SJSA1 (cell line): ENCODE data around the gene CHN1. TPM values are rescaled to one million over a fixed set of nuclear protein-coding genes. Genes with fewer than 3 reads are reported as not detected.
A peak's percentile ranks its signal among the peaks of the same experiment; 100 is the strongest.

Experiments
- DNase-seq, 2 experiments: peaks; one replicate each; pipeline ENCODE4 v3.0.0-alpha.2; 2015 to 2020; ENCODE audit warnings: low spot score in 2 of 2, low read depth in 1 of 2
- H3K27ac ChIP-seq: fragments of 250-450 bp; sonication (Bioruptor Pico); 2 replicates; pipeline ENCODE4 v1.5.1; 2020; ENCODE audit warnings: mild to moderate bottlenecking, moderate library complexity
- H3K27me3 ChIP-seq: fragments of 250-450 bp; sonication (Bioruptor Pico); replicated peaks from 2 replicates; pipeline ENCODE4 v1.5.1; 2020; ENCODE audit warnings: mild to moderate bottlenecking, moderate library complexity
- H3K36me3 ChIP-seq: fragments of 250-450 bp; sonication (Bioruptor Pico); 2 replicates; pipeline ENCODE4 v1.5.1; 2020; ENCODE audit warnings: mild to moderate bottlenecking
- H3K4me1 ChIP-seq: fragments of 250-450 bp; sonication (Bioruptor Pico); replicated peaks from 2 replicates; pipeline ENCODE4 v1.6.1; 2021; ENCODE audit warnings: mild to moderate bottlenecking
- H3K4me3 ChIP-seq: fragments of 250-450 bp; sonication (Bioruptor Pico); 2 replicates; pipeline ENCODE4 v1.5.1; 2020; ENCODE audit warnings: mild to moderate bottlenecking
- H3K9me3 ChIP-seq: fragments of 250-450 bp; sonication (Bioruptor Pico); replicated peaks from 2 replicates; pipeline ENCODE4 v1.5.1; 2020; ENCODE audit warnings: mild to moderate bottlenecking
- total RNA-seq: library from RNA; depleted of rRNA; stranded (reverse); fragments of >200 nt; shearing (Covaris generic); gene quantifications from 2 replicates; pipeline ENCODE4 v1.2.3, GENCODE V29; 2014; rRNA removed

Gene CHN1
- total RNA-seq, 1 experiment from 2014 or later = 35.8 TPM

GRCh38 chr2:174750923-174751441 is 254.2 kb downstream of the CHN1 start:
- no peak overlapping the region for H3K4me3 ChIP-seq
- DNase-seq = no peak
- H3K9me3 ChIP-seq = no peaks in the 10 kb centered on the region
- no peaks in the 10 kb centered on the region for H3K36me3 ChIP-seq
- H3K4me1 ChIP-seq = peaks cover 8% of the 10 kb centered on the region
- H3K27ac ChIP-seq = no peak overlapping the region
- H3K27me3 ChIP-seq = no peaks in the 10 kb centered on the region; the same call in 1 of the 2 replicates

- H3K27ac ChIP-seq = no peak overlapping the region
- H3K4me1 ChIP-seq = peaks cover 8% of the 10 kb centered on the region
- H3K9me3 ChIP-seq = no peaks in the 10 kb centered on the region
- H3K27me3 ChIP-seq = no peaks in the 10 kb centered on the region; the same call in 1 of the 2 replicates
- no peaks in the 10 kb centered on the region for H3K36me3 ChIP-seq
- H3K4me3 ChIP-seq = no peak overlapping the region
- DNase-seq = no peak
Measured at GRCh38 chr2:174749793-174750192, 255.4 kb downstream of the CHN1 start.

DNA sequence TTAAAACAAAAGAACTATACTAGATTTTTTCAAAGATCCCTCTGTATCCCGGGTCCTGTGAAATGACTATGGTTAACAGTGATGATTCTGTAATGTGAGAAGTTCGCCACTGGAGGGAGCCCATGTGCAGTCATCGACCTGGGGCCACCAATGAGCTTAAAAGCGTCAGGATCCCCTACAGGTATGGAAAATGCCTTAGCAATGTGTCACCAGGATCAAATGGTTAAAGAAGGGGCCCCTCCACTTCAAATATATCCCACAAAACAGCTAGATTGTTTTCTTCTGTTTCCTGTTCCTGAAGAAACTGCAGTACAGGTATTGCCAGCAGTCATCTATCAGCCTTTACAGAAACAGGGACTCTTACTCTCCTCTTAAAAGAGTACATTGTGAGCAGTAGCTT is 256.2 kb downstream of the CHN1 start:
- H3K9me3 ChIP-seq = no peaks in the 10 kb centered on the region
- H3K4me3 ChIP-seq = no peak overlapping the region
- no peaks in the 10 kb centered on the region for H3K36me3 ChIP-seq
- peaks cover 8% of the 10 kb centered on the region for H3K4me1 ChIP-seq
- H3K27me3 ChIP-seq = no peaks in the 10 kb centered on the region; the same call in 1 of the 2 replicates
- DNase-seq = peak; percentile 47 to 58
- H3K27ac ChIP-seq = no peak overlapping the region

Other genes starting within 250 kb of the CHN1 start
- gene CHRNA1, start 240.9 kb downstream of the CHN1 start, total RNA-seq = 0.16 TPM in 1 of 2 replicates, not detected in the other
- gene ATF2, start 162.8 kb upstream of the CHN1 start, total RNA-seq = 28.1 and 34.9 TPM in 2 replicates
- gene ATP5MC3, start 176.3 kb upstream of the CHN1 start, total RNA-seq = 374 and 424 TPM in 2 replicates